GM12875 (cell line): ENCODE data around the gene TSSC4.
A peak's percentile ranks its signal among the peaks of the same experiment; 100 is the strongest.

Source experiments
- H3K4me3 ChIP-seq: one replicate; pipeline ENCODE4 v1.5.1; 2011; ENCODE audit warnings: low read depth, low read length, control low read depth
- TF ChIP-seq, protein P1 (sequence below): IDR thresholded peaks from 2 replicates; pipeline ENCODE4 v1.5.1; 2011; ENCODE audit warnings: low read depth, mild to moderate bottlenecking, control low read depth, inconsistent platforms, low read length, moderate library complexity, borderline replicate concordance; ENCODE audit not compliant: insufficient read depth

Gene TSSC4

DNA sequence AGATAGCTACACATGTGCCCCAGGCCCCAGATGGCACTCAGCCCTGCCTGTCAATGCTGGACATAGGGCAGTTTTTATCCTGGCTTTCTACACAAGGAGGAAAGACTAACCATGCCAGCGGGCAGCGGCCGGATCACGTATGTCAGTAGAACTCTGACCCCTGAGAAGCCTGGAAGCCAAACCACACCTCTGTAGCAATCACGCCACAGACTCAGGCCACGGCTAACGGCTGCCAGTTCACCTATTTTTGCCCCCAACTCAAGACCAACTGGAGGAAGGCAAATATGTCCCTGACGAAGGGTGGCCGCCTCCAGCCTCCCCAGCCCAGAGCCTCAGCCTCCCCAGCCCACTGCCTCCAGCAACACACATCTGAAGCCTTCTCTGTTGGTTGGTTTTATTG, 30.7 kb upstream of the TSSC4 start:
- TF ChIP-seq, protein P1, sequence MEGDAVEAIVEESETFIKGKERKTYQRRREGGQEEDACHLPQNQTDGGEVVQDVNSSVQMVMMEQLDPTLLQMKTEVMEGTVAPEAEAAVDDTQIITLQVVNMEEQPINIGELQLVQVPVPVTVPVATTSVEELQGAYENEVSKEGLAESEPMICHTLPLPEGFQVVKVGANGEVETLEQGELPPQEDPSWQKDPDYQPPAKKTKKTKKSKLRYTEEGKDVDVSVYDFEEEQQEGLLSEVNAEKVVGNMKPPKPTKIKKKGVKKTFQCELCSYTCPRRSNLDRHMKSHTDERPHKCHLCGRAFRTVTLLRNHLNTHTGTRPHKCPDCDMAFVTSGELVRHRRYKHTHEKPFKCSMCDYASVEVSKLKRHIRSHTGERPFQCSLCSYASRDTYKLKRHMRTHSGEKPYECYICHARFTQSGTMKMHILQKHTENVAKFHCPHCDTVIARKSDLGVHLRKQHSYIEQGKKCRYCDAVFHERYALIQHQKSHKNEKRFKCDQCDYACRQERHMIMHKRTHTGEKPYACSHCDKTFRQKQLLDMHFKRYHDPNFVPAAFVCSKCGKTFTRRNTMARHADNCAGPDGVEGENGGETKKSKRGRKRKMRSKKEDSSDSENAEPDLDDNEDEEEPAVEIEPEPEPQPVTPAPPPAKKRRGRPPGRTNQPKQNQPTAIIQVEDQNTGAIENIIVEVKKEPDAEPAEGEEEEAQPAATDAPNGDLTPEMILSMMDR: no peak
- no peak overlapping the region for H3K4me3 ChIP-seq

DNA sequence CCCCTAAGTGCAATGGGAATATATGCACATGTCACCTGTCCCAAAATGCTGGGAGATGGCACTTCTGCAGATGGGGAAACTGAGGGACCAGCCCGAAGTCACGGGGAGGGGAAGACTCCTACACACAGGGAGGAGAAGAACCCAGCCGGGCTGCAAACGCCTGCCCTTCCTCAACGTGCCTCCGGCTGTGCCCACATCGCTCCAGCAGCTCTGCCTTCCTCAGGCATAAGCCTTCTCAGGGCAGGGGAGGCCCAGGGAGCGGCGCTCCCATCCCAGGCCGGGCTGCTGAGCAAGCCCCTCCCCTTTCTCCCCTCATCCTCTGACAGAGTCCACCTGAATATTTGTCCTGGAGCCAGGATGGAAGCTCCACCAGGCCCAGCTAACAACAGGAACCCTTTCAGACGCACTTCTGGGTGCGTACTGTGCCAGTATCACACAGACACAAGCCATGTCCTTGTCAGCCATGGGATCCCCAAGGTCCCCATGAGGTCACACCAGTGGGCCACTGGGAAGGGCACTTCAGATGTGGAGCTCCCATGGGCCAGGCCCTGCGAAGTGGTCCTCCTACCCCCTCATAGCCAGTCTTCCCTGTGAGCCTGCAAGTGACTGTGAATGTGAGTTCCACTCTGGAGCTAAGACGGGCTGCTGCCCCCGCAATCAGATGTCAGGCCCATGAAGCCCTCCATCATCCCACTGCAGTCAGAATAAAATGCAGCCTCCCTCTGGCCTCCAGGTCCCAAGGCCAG, 25.9 kb upstream of the TSSC4 start:
- TF ChIP-seq, protein P1: no peak
- no peak overlapping the region for H3K4me3 ChIP-seq

DNA sequence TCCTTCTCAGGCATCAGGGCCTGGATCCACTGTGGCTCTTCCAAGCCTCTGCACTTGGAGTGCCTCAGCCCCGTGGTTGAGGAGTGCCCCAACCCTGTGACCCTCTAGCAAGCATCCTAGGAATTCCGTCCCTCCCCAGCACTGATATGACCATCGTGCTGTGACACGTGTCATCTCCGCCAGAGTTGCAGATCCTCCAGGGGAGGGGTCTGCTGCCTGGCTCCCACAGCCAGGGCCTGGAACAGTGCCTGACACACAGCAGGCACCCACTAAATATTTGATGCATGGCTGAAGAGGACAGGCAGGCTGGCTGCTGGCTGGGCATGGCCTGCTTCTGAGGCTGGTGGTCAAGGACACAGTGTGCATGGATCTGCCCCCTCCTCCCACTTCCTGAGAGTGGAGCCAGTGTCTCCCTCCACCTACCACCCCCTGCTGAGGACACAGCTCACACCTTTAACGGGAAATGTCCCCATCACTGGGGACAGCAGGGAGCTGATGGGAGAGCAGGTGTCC, 25.2 kb upstream of the TSSC4 start:
- H3K4me3 ChIP-seq: no peak overlapping the region
- TF ChIP-seq, protein P1: no peak

DNA sequence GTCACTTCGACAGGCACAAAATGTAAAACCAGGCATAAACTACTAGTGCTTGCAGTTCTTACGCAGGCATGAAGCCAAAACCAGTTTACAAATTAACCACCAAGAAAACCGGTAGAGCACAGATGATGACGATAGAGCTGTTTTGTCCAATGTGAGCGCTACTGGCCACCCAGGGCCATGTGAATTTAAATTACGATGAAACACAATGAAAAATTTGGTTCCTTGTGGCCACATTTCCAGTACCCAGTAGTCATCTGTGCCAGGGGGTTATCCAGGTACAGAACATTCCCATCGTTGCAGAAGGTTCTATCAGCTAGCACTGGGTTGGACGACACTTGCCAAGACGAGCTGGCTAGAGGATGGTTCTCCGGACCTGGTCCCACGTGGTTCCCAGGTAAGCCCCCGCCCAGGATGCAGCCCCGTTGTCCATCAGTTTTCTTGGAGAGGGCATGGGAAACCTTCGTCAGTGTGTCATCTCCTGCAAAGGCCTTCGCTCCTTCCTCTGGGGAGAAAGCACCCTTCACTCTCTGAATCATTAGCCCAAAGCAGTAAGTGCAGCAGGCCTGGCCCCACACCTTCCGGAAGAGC, 24.5 kb upstream of the TSSC4 start:
- H3K4me3 ChIP-seq: no peak overlapping the region
- TF ChIP-seq, protein P1: no peak

DNA sequence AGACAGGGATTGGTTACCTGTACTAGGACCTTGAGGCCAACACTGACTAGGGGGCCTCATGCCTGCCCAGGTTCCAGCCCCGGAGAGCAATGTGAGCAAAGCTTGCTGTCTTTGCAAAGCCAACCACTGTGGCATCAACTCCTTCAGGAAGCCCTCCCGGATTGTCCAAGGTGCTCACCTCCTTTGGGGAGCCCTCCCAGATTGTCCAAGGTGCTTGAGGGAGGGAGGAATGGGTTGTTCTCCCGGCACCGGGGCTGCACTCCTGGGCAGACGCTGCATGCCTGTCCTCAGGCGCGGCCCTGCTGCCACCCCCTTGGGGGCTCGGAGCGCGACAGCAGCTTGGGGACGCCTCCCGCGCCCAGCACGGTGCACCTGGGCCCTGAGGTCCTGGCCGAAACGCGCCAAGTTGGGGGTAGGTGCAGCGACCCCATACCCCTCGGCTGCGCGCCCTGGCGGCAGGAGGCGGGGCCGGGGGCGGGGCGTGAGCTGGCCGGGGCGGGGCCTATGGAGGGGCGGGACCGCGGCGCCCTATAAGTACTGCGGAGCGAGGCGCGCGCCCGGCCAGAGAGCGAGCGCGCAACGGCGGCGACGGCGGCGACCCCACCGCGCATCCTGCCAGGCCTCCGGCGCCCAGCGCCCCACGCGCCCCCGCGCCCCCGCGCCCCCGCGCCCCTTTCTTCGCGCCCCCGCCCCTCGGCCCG, 23.6 kb upstream of the TSSC4 start, which contains the start of gene CD81:
Gene CD81 (plus strand): TSS at position 560 of the 701 bp plus-strand sequence. CDS start 240 bp downstream, outside the sequence.
- peak within 1 kb of the TSS; percentile 92 for H3K4me3 ChIP-seq
- TF ChIP-seq, protein P1: 0 out of 2 replicates have a peak, but pooled peaks have one; percentile 5

DNA sequence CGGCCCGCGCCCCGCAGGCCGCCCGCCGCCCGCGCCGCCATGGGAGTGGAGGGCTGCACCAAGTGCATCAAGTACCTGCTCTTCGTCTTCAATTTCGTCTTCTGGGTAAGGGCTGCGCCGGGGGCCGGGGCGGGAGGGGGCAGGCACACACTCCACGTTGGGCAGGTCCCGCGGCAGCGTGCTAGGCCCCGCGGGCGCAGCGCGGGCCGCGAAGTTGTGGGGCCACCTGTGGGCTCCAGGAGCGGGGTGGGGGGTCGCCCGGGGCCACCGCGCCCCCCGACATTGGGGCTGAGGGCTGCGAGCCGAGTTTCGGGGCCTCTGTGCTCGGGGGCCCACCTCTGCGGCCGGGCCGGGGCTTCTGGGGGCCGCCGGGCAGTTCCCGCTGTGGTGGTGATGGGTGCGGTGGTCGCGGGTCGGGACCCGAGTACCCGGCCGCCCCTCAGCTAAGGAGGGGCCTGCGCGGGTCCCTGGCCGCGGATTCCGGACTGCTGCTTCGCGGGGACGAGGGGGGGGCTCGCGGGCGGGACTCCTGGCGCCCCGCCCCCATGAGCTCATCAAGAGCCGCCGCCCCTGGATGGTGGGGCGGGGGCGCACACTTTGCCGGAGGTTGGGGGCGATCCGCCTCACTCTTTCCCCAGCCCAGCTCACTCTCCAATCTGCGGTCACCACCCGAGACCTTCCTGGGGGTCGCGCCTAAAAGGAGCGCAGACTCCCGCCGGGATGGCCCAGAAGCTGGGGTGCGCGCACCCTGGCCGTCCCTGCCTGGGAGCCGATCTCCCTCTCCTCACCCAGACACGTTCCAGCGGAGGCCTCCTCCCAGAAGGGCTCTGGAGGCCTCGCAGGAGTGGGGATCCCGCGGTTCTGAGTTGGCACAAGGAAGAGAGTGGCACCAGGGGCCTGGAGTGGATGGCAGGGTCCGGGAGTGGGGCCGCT, 22.8 kb upstream of the TSSC4 start:
- H3K4me3 ChIP-seq: peak overlapping the region; percentile 92
- TF ChIP-seq, protein P1: no peak
